Neural cell (in vitro differentiated cells): ENCODE results near the gene FBXO34. TPM values are rescaled to one million over a fixed set of nuclear protein-coding genes. Genes with fewer than 3 reads are reported as not detected.

Experiments
- H2AFZ ChIP-seq: fragments of 200-600, 300-800 bp; sonication (generic), shearing (Covaris generic); 2 replicates; pipeline ENCODE4 v1.6.0; 2014; ENCODE audit warnings: low read depth, mild to moderate bottlenecking, antibody characterized with exemption, low read length, moderate library complexity
- H3F3A ChIP-seq: fragments of 200-600 bp; shearing (Covaris generic); 2 replicates; pipeline ENCODE4 v1.6.1; 2016; ENCODE audit warnings: mild to moderate bottlenecking, moderate library complexity, mixed read lengths, antibody characterized with exemption, low read length; ENCODE audit not compliant: insufficient read depth, poor library complexity, severe bottlenecking
- H3K27ac ChIP-seq: fragments of 200-600, 300-800 bp; sonication (generic), shearing (Covaris generic); 2 replicates; pipeline ENCODE4 v1.5.1; 2014; ENCODE audit warnings: mild to moderate bottlenecking, low read length, moderate library complexity
- H3K27me3 ChIP-seq: fragments of 300-800, 200-600 bp; sonication (generic), shearing (Covaris generic); 2 replicates; pipeline ENCODE4 v1.6.0; 2014; ENCODE audit warnings: mild to moderate bottlenecking, low read depth, low read length, moderate library complexity; ENCODE audit not compliant: insufficient read depth
- H3K36me3 ChIP-seq: fragments of 300-800, 200-600 bp; sonication (generic), shearing (Covaris generic); 2 replicates; pipeline ENCODE4 v1.5.1; 2014; ENCODE audit warnings: mild to moderate bottlenecking, antibody characterized with exemption, low read length, moderate library complexity; ENCODE audit not compliant: insufficient read depth
- H3K4me2 ChIP-seq: fragments of 300-800, 200-600 bp; sonication (generic), shearing (Covaris generic); 2 replicates; pipeline ENCODE4 v1.6.0; 2014; ENCODE audit warnings: mild to moderate bottlenecking, low read length
- H3K4me3 ChIP-seq: fragments of 300-800, 200-600 bp; sonication (generic), shearing (Covaris generic); 2 replicates; pipeline ENCODE4 v1.5.1; 2014; ENCODE audit warnings: mild to moderate bottlenecking, low read length, moderate library complexity
- H3K79me2 ChIP-seq: fragments of 200-600 bp; shearing (Covaris generic); replicated peaks from 2 replicates; pipeline ENCODE4 v1.6.0; 2014; ENCODE audit warnings: mild to moderate bottlenecking, low read length, moderate library complexity; ENCODE audit not compliant: insufficient read depth
- H3K9ac ChIP-seq: fragments of 300-800, 200-600 bp; sonication (generic), shearing (Covaris generic); 2 replicates; pipeline ENCODE4 v1.6.1; 2016; ENCODE audit warnings: mild to moderate bottlenecking, low read length, mixed read lengths
- H3K9me2 ChIP-seq: fragments of 200-600 bp; shearing (Covaris generic); 2 replicates; pipeline ENCODE4 v1.6.1; 2016; ENCODE audit warnings: mild to moderate bottlenecking, low read length, mixed read lengths; ENCODE audit not compliant: insufficient read depth
- H3K9me3 ChIP-seq: fragments of 200-600, 300-800 bp; sonication (generic), shearing (Covaris generic); 2 replicates; pipeline ENCODE4 v1.6.1; 2016; ENCODE audit warnings: mild to moderate bottlenecking, mixed run types, low read length, moderate library complexity, mixed read lengths
- H4K20me1 ChIP-seq: fragments of 200-600 bp; shearing (Covaris generic); 2 replicates; pipeline ENCODE4 v1.6.1; 2016; ENCODE audit warnings: mild to moderate bottlenecking, mixed run types; ENCODE audit not compliant: insufficient read depth
- CTCF ChIP-seq: fragments of 450-650 bp; IDR thresholded peaks from 2 replicates; pipeline ENCODE4 v1.5.1; 2014; ENCODE audit warnings: antibody characterized with exemption, mild to moderate bottlenecking, moderate library complexity; ENCODE audit not compliant: poor library complexity, severe bottlenecking
- EP300 ChIP-seq: fragments of 450-650 bp; conservative IDR thresholded peaks from 2 replicates; pipeline ENCODE4 v1.6.1; 2014; ENCODE audit warnings: antibody characterized with exemption, mild to moderate bottlenecking, moderate library complexity; ENCODE audit not compliant: poor library complexity, severe bottlenecking
- EZH2 ChIP-seq: fragments of 200-600, 300-800 bp; shearing (Covaris generic), sonication (generic); IDR thresholded peaks from 2 replicates; pipeline ENCODE4 v1.6.1; 2014; ENCODE audit warnings: antibody characterized with exemption, low read length, borderline replicate concordance, mild to moderate bottlenecking; ENCODE audit not compliant: insufficient read depth, poor library complexity, severe bottlenecking
- MXI1 ChIP-seq: fragments of 450-650 bp; conservative IDR thresholded peaks from 2 replicates; pipeline ENCODE4 v1.6.1; 2014; ENCODE audit warnings: antibody characterized with exemption, mild to moderate bottlenecking; ENCODE audit not compliant: poor library complexity, severe bottlenecking
- POLR2AphosphoS5 ChIP-seq: IDR thresholded peaks from 2 replicates; pipeline ENCODE4 v1.6.1; 2012
- RAD21 ChIP-seq: fragments of 450-650 bp; conservative IDR thresholded peaks from 2 replicates; pipeline ENCODE4 v1.6.1; 2014; ENCODE audit warnings: antibody characterized with exemption, mild to moderate bottlenecking, moderate library complexity
- REST ChIP-seq: IDR thresholded peaks from 2 replicates; pipeline ENCODE4 v1.6.1; 2012; ENCODE audit warnings: borderline replicate concordance
- SMC3 ChIP-seq: fragments of 450-650 bp; conservative IDR thresholded peaks from 2 replicates; pipeline ENCODE4 v1.6.1; 2014; ENCODE audit warnings: antibody characterized with exemption, mild to moderate bottlenecking, moderate library complexity; ENCODE audit not compliant: poor library complexity
- TAF1 ChIP-seq: IDR thresholded peaks from 2 replicates; pipeline ENCODE4 v1.6.1; 2012; ENCODE audit warnings: low read depth
- polyA plus RNA-seq: library from polyadenylated mRNA; depleted of rRNA; stranded (reverse); fragments of >200 nt; gene quantifications from 2 replicates; pipeline ENCODE4 v1.2.3, GENCODE V29; 2014

Gene FBXO34
- polyA plus RNA-seq, 1 donor from 2014 or later = 34.2 TPM

GRCh38 chr14:55336691-55337090 is 65.5 kb downstream of the FBXO34 start:
- Histone ChIP-seq H3F3A (no peaks in the 10 kb centered on the region), H3K4me2 (no peak overlapping the region), H3K36me3 (no peaks in the 10 kb centered on the region), H3K9me2 (no peaks in the 10 kb centered on the region), H3K9ac (no peak overlapping the region), H4K20me1 (no peaks in the 10 kb centered on the region), H3K27me3 (no peaks in the 10 kb centered on the region), H2AFZ (no peak overlapping the region), H3K79me2 (no peaks in the 10 kb centered on the region), H3K27ac (no peak overlapping the region), H3K9me3 (no peaks in the 10 kb centered on the region), H3K4me3 (no peak overlapping the region)
- no peak for TF ChIP-seq REST
- no peak for TF ChIP-seq TAF1
- TF ChIP-seq SMC3 = no peak
- no peak for TF ChIP-seq MXI1
- no peak for TF ChIP-seq EZH2
- TF ChIP-seq CTCF = no peak
- no peak for TF ChIP-seq EP300
- TF ChIP-seq POLR2AphosphoS5 = no peak
- TF ChIP-seq RAD21 = no peak

- Histone ChIP-seq H2AFZ (no peak overlapping the region), H4K20me1 (no peaks in the 10 kb centered on the region), H3K9me3 (no peaks in the 10 kb centered on the region), H3K27ac (no peak overlapping the region), H3K9ac (no peak overlapping the region), H3K36me3 (no peaks in the 10 kb centered on the region), H3K4me3 (no peak overlapping the region), H3F3A (no peaks in the 10 kb centered on the region), H3K4me2 (no peak overlapping the region), H3K27me3 (no peaks in the 10 kb centered on the region), H3K9me2 (no peaks in the 10 kb centered on the region), H3K79me2 (peaks cover 2% of the 10 kb centered on the region)
- TF ChIP-seq TAF1 = no peak
- no peak for TF ChIP-seq SMC3
- TF ChIP-seq RAD21 = no peak
- no peak for TF ChIP-seq EZH2
- TF ChIP-seq REST = no peak
- no peak for TF ChIP-seq CTCF
- TF ChIP-seq POLR2AphosphoS5 = no peak
- TF ChIP-seq EP300 = no peak
- TF ChIP-seq MXI1 = no peak
These were observed 68.5 kb downstream of the FBXO34 start for GRCh38 chr14:55339770-55340169.
